H1 (cell line): ENCODE results near the gene LEPR. TPM values are rescaled to one million over a fixed set of nuclear protein-coding genes. Genes with fewer than 3 reads are reported as not detected.
"Not testable (repeated sequence)": the region's sequence is repeated elsewhere in the genome, so short reads cannot be mapped to it uniquely, and the experiment has no call there.

Experiments used
- CTCF ChIA-PET: fragments of 300-600 bp; sonication (Branson Sonifier 250); formaldehyde crosslinking; loops from one replicate; lab custom pipeline; 2021; ENCODE audit not compliant: partially characterized antibody; lab: Charles Lee
- POLR2A ChIA-PET: fragments of 300-600 bp; sonication (Branson Sonifier 250); formaldehyde crosslinking; loops from one replicate; lab custom pipeline; 2021; ENCODE audit warnings: inconsistent platforms; ENCODE audit not compliant: partially characterized antibody; lab: Charles Lee
- DNase-seq, 2 experiments: peaks; one replicate each; pipeline versions ENCODE4 v3.0.0 to v3.0.0-alpha.2; 2010 to 2022; ENCODE audit warnings: low spot score in 2 of 2, low read depth in 1 of 2, mixed read lengths in 1 of 2
- FAIRE-seq: peaks from 2 replicates; lab custom pipeline; 2011; peaks lifted over from hg19 to GRCh38; lab: Jason Lieb, UNC
- H2AFZ ChIP-seq: 2 replicates; pipeline ENCODE4 v1.8.1; 2012; ENCODE audit warnings: low read length, inconsistent platforms
- H2AK5ac ChIP-seq: 2 replicates; pipeline ENCODE4 v1.6.1; 2013; ENCODE audit warnings: low read depth, low read length
- H2BK120ac ChIP-seq: replicated peaks from 2 replicates; pipeline ENCODE3; 2013; ENCODE audit warnings: low read depth, low read length, inconsistent platforms
- H2BK12ac ChIP-seq: 2 replicates; pipeline ENCODE4 v1.6.1; 2013; ENCODE audit warnings: low read depth, low read length
- H2BK15ac ChIP-seq: 2 replicates; pipeline ENCODE4 v1.6.1; 2013; ENCODE audit warnings: low read length
- H2BK20ac ChIP-seq: 2 replicates; pipeline ENCODE4 v1.6.1; 2013; ENCODE audit warnings: low read length
- H2BK5ac ChIP-seq: 2 replicates; pipeline ENCODE4 v1.6.1; 2013; ENCODE audit warnings: low read depth, low read length
- H3K14ac ChIP-seq: 2 replicates; pipeline ENCODE4 v1.6.1; 2013; ENCODE audit warnings: inconsistent platforms; ENCODE audit not compliant: insufficient read length
- H3K18ac ChIP-seq: 2 replicates; pipeline ENCODE4 v1.6.1; 2013; ENCODE audit warnings: low read length; ENCODE audit errors: extremely low read depth
- H3K23ac ChIP-seq: 2 replicates; pipeline ENCODE4 v1.6.1; 2013; ENCODE audit warnings: inconsistent platforms; ENCODE audit not compliant: insufficient read length
- H3K23me2 ChIP-seq: 2 replicates; pipeline ENCODE4 v1.6.1; 2013; ENCODE audit warnings: low read depth, low read length
- H3K27ac ChIP-seq: 2 replicates; pipeline ENCODE4 v1.6.1; 2011; ENCODE audit warnings: low read depth, low read length, inconsistent platforms
- H3K27me3 ChIP-seq, 4 experiments: replicated peaks in 1 of 4; 1 replicate in 1 of 4; 2 replicates in 3 of 4; pipeline versions ENCODE4 v1.6.1 to v1.8.1; 2011 to 2013; ENCODE audit warnings: low read length in 3 of 4, mild to moderate bottlenecking in 3 of 4, inconsistent platforms in 2 of 4, mixed read lengths in 2 of 4, moderate library complexity in 1 of 4; ENCODE audit not compliant: control insufficient read depth in 3 of 4, insufficient read depth in 3 of 4; ENCODE audit errors: extremely low read depth in 1 of 4
- H3K36me3 ChIP-seq, 4 experiments: 2 replicates each; pipeline versions ENCODE4 v1.6.1 to v1.8.1; 2011 to 2013; ENCODE audit warnings: mild to moderate bottlenecking in 4 of 4, low read length in 3 of 4, moderate library complexity in 2 of 4, control low read depth in 1 of 4, inconsistent platforms in 1 of 4; ENCODE audit not compliant: insufficient read depth in 4 of 4, control insufficient read depth in 2 of 4
- H3K4ac ChIP-seq: replicated peaks from 2 replicates; pipeline ENCODE3; 2013; ENCODE audit warnings: low read length, low read depth, mixed read lengths, inconsistent platforms; ENCODE audit not compliant: insufficient read length
- H3K4me1 ChIP-seq, 4 experiments: replicated peaks in 1 of 4; 1 replicate in 1 of 4; 2 replicates in 3 of 4; pipeline versions ENCODE4 v1.6.1 to v1.8.1; 2011 to 2013; ENCODE audit warnings: low read length in 3 of 4, inconsistent platforms in 2 of 4, mixed read lengths in 1 of 4; ENCODE audit not compliant: insufficient read depth in 4 of 4, control insufficient read depth in 3 of 4
- H3K4me2 ChIP-seq, 2 experiments: 2 replicates each; pipeline versions ENCODE4 v1.6.1 to v1.8.1; 2011 to 2013; ENCODE audit warnings: low read depth in 2 of 2, low read length in 2 of 2, control low read depth in 1 of 2, inconsistent platforms in 1 of 2, mild to moderate bottlenecking in 1 of 2; ENCODE audit not compliant: insufficient read depth in 1 of 2
- H3K4me3 ChIP-seq, 4 experiments: fragments of 200-600, 300-600 bp in 1 of 4; sonication (generic), shearing (Covaris generic), sonication (Bioruptor Twin) in 1 of 4; 2 replicates each; pipeline versions ENCODE4 v1.5.1 to v1.8.1; 2011 to 2016; ENCODE audit warnings: low read length in 4 of 4, low read depth in 3 of 4, control low read depth in 2 of 4, inconsistent platforms in 2 of 4, mild to moderate bottlenecking in 2 of 4, mixed read lengths in 1 of 4, moderate library complexity in 1 of 4; ENCODE audit not compliant: insufficient read depth in 2 of 4; ENCODE audit errors: extremely low read depth in 1 of 4
- H3K56ac ChIP-seq: replicated peaks from 2 replicates; pipeline ENCODE3; 2013; ENCODE audit warnings: low read depth, mild to moderate bottlenecking, mixed read lengths, low read length, inconsistent platforms; ENCODE audit not compliant: insufficient read length
- H3K79me1 ChIP-seq: 2 replicates; pipeline ENCODE4 v1.6.1; 2013; ENCODE audit warnings: low read depth, low read length, control low read depth
- H3K79me2 ChIP-seq, 2 experiments: 2 replicates each; pipeline versions ENCODE4 v1.6.1 to v1.8.1; 2012 to 2013; ENCODE audit warnings: low read length in 2 of 2, mild to moderate bottlenecking in 2 of 2, inconsistent platforms in 1 of 2; ENCODE audit not compliant: insufficient read depth in 2 of 2, control insufficient read depth in 1 of 2
- H3K9ac ChIP-seq, 4 experiments: replicated peaks in 1 of 4; 1 replicate in 1 of 4; 2 replicates in 3 of 4; pipeline versions ENCODE4 v1.6.1 to v1.8.1; 2011 to 2013; ENCODE audit warnings: low read depth in 3 of 4, low read length in 3 of 4, control low read depth in 2 of 4, mild to moderate bottlenecking in 2 of 4, moderate library complexity in 2 of 4, inconsistent platforms in 1 of 4; ENCODE audit errors: extremely low read depth in 1 of 4
- H3K9me3 ChIP-seq, 2 experiments: 2 replicates each; pipeline versions ENCODE4 v1.6.1 to v1.8.1; 2012 to 2013; ENCODE audit warnings: mild to moderate bottlenecking in 2 of 2, moderate library complexity in 2 of 2, control low read depth in 1 of 2, inconsistent platforms in 1 of 2, low read depth in 1 of 2, low read length in 1 of 2, mixed read lengths in 1 of 2; ENCODE audit not compliant: insufficient read depth in 2 of 2
- H4K20me1 ChIP-seq, 2 experiments: replicated peaks in 1 of 2; 2 replicates each; pipeline versions ENCODE3 to v1.8.1; 2011 to 2013; ENCODE audit warnings: inconsistent platforms in 2 of 2, low read length in 2 of 2, mild to moderate bottlenecking in 1 of 2; ENCODE audit not compliant: insufficient read depth in 2 of 2, control insufficient read depth in 1 of 2
- H4K5ac ChIP-seq: 2 replicates; pipeline ENCODE4 v1.6.1; 2013; ENCODE audit warnings: low read length, low read depth, mixed read lengths, inconsistent platforms; ENCODE audit not compliant: insufficient read length
- H4K8ac ChIP-seq: 2 replicates; pipeline ENCODE4 v1.8.0; 2013; ENCODE audit warnings: mild to moderate bottlenecking, moderate library complexity, low read length, inconsistent platforms; ENCODE audit not compliant: insufficient read depth; ENCODE audit errors: extremely low read depth
- H4K91ac ChIP-seq: replicated peaks from 2 replicates; pipeline ENCODE3; 2013; ENCODE audit warnings: low read length, mixed read lengths, inconsistent platforms; ENCODE audit not compliant: insufficient read length
- WGBS, 2 experiments: shearing (Covaris generic) in 1 of 2; methylation state at CpG; one replicate each; pipeline versions ENCODE4 v1.1.6 to v1.1.7; 2013 to 2015; ENCODE audit warnings: low lambda C conversion rate in 2 of 2, mixed read lengths in 2 of 2, inconsistent platforms in 1 of 2, low coverage in 1 of 2, missing lambda C conversion rate in 1 of 2; ENCODE audit not compliant: insufficient replicate concordance in 2 of 2, insufficient coverage in 1 of 2, insufficient read length in 1 of 2; ENCODE audit errors: extremely low coverage in 1 of 2, missing lambda C conversion rate in 1 of 2; 5-methylcytosine and 5-hydroxymethylcytosine counted together
- polyA plus RNA-seq, 7 experiments: library from polyadenylated mRNA; depleted of rRNA in 3 of 7; stranded (reverse) in 5 of 7; unstranded in 2 of 7; fragments of >200 nt in 5 of 7; fragments of 200-250 nt in 2 of 7; gene quantifications; 1 replicate in 5 of 7; 2 replicates in 1 of 7; 4 replicates in 1 of 7; pipeline versions ENCODE4 v1.2.1 to v1.2.3, GENCODE V29; 2011 to 2013; ENCODE audit warnings: missing spikeins in 2 of 7, mixed read lengths in 2 of 7
- total RNA-seq: library from RNA; stranded (reverse); fragmentation: NEBNext Ultra II Directional; extraction: Animal tissue kit (Norgen Biotek cat#: 25700); gene quantifications from 2 replicates; pipeline ENCODE4 v1.2.1, GENCODE V29; 2021

Gene LEPR
- total and polyA plus RNA-seq, 2 of the 8 experiments (the other 6 are each of a cell fraction or from before 2014, with no cell fraction given) = 1.3 to 3.9 TPM

GRCh38 chr1:65465837-65466236 lies 45.4 kb downstream of the LEPR start:
- H3K79me1 ChIP-seq, H3K4me1 ChIP-seq, H3K9me3 ChIP-seq, H3K79me2 ChIP-seq, H3K4ac ChIP-seq, H3K4me3 ChIP-seq, H3K14ac ChIP-seq, H3K36me3 ChIP-seq, H2AFZ ChIP-seq, H3K4me2 ChIP-seq, H3K27me3 ChIP-seq, H3K18ac ChIP-seq, H2BK5ac ChIP-seq, H3K9ac ChIP-seq, FAIRE-seq, H4K91ac ChIP-seq, H2BK20ac ChIP-seq, H3K27ac ChIP-seq, H3K56ac ChIP-seq, H2BK15ac ChIP-seq, POLR2A ChIA-PET, H3K23me2 ChIP-seq, H4K20me1 ChIP-seq, DNase-seq, H2BK120ac ChIP-seq, H2BK12ac ChIP-seq, H2AK5ac ChIP-seq, H3K23ac ChIP-seq, H4K8ac ChIP-seq, H4K5ac ChIP-seq: not testable (repeated sequence)
- 100% methylated on average over 1 of the region's 1 CpG; no CpG with 5 or more reads in 1 of the 2 experiments for WGBS, 2 experiments
- CTCF ChIA-PET = interaction anchor here (1.8 kb wide), 1 partner anchor 222 kb away, joined by 3 read pairs; no protein-coding TSS in a partner anchor
